Cardiac septum (tissue), 1 donor: ENCODE results near the gene NFX1. TPM values are rescaled to one million over a fixed set of nuclear protein-coding genes. Genes with fewer than 3 reads are reported as not detected.

Experiments
- DNase-seq: peaks from one replicate; pipeline ENCODE4 v3.0.0-alpha.2; 2020; ENCODE audit warnings: low spot score
- intact Hi-C: fragments of 100-400 bp; cut with DNase I; formaldehyde crosslinking; loops from one replicate; pipeline ENCODE4 v1.14.0; 2022
- long read RNA-seq: library from polyadenylated mRNA; unstranded; transcript quantifications from one replicate; pipeline ENCODE4 v2.0.0, GENCODE V29; 2021
- total RNA-seq: library from RNA; stranded (reverse); fragmentation: NEBNext Ultra II Directional; extraction: Animal tissue kit (Norgen Biotek cat#: 25700); gene quantifications from one replicate; pipeline ENCODE4 v1.2.1, GENCODE V29; 2021
- donor health status: DM: no; HTN: no; CAD: no.

The NFX1 gene
- 38.0 TPM for total RNA-seq
- long read RNA-seq, full-length matches to known transcripts, result 43 of 86 reads
- long read RNA-seq, partial matches to known transcripts, result 14 of 86 reads
- long read RNA-seq, other reads (novel, unspliced or antisense), result 29 of 86 reads

GRCh38 chr9:33290247-33291030 is at the start of gene NFX1:
TSS of gene NFX1 (plus strand) at chr9:33290516. CDS start at chr9:33290573, 57 bp downstream.
- intact Hi-C loops, result no loop called here

GRCh38 chr9:33241298-33241697 is 49.0 kb upstream of the NFX1 start:
- DNase-seq, result peak; percentile 15
- intact Hi-C loops, result no loop called here

More at GRCh38 chr9:33290247-33291030, at the start of gene NFX1:
- peak; percentile 98 for DNase-seq

- no peak for DNase-seq
- intact Hi-C loops, result no loop called here
Measured at GRCh38 chr9:33242609-33243134, 47.6 kb upstream of the NFX1 start.

- intact Hi-C loops, result no loop called here
- DNase-seq, result no peak
Measured at GRCh38 chr9:33244137-33244784, 46.1 kb upstream of the NFX1 start.

- DNase-seq, result peak; percentile 57
- intact Hi-C loops, result no loop called here
Measured at GRCh38 chr9:33245341-33245740, 45.0 kb upstream of the NFX1 start.

GRCh38 chr9:33246269-33246860 is 44.0 kb upstream of the NFX1 start:
- DNase-seq, result peak; percentile 70
- intact Hi-C loops, result no loop called here

- peak; percentile 39 for DNase-seq
- intact Hi-C loops, result no loop called here
Measured at GRCh38 chr9:33248606-33249005, 41.7 kb upstream of the NFX1 start.

- intact Hi-C loops, result no loop called here
- peak; percentile 9 for DNase-seq
Measured at GRCh38 chr9:33249087-33249658, 41.1 kb upstream of the NFX1 start.

- intact Hi-C loops, result no loop called here
- no peak for DNase-seq
Measured at GRCh38 chr9:33249983-33250382, 40.3 kb upstream of the NFX1 start.

GRCh38 chr9:33250458-33250995 is 39.8 kb upstream of the NFX1 start:
- intact Hi-C loops, result no loop called here
- peak; percentile 57 for DNase-seq

GRCh38 chr9:33254211-33254610 is 36.1 kb upstream of the NFX1 start:
- intact Hi-C loops, result no loop called here
- no peak for DNase-seq

- DNase-seq, result no peak
- intact Hi-C loops, result no loop called here
Measured at GRCh38 chr9:33255014-33255413, 35.3 kb upstream of the NFX1 start.

GRCh38 chr9:33255471-33255870 is 34.8 kb upstream of the NFX1 start:
- DNase-seq, result no peak
- intact Hi-C loops, result no loop called here

- intact Hi-C loops, result no loop called here
- DNase-seq, result no peak
Measured at GRCh38 chr9:33256236-33256635, 34.1 kb upstream of the NFX1 start.

GRCh38 chr9:33257276-33257675 is 33.0 kb upstream of the NFX1 start:
- intact Hi-C loops, result no loop called here
- no peak for DNase-seq

GRCh38 chr9:33260372-33260771 is 29.9 kb upstream of the NFX1 start:
- intact Hi-C loops, result loop anchor here (5.0 kb wide), 1 partner anchor 233 kb away; the partner anchor contains the start of gene DNAJA1
- DNase-seq, result no peak

- DNase-seq, result no peak
- intact Hi-C loops, result loop anchor here (5.0 kb wide), 1 partner anchor 236 kb away; the partner anchor contains the start of gene DNAJA1
Measured at GRCh38 chr9:33263131-33264002, 26.9 kb upstream of the NFX1 start.

GRCh38 chr9:33264003-33264472 is 26.3 kb upstream of the NFX1 start:
- DNase-seq, result peak; percentile 87
- intact Hi-C loops, result loop anchor here (5.0 kb wide), 1 partner anchor 237 kb away; the partner anchor contains the start of gene DNAJA1
